HUES48 (cell line): ENCODE data around the gene LIAS.
"Not testable (repeated sequence)": the region's sequence is repeated elsewhere in the genome, so short reads cannot be mapped to it uniquely, and the experiment has no call there.

Source experiments
- H3K27ac ChIP-seq: one replicate; pipeline ENCODE4 v1.7.0; 2013; ENCODE audit warnings: low read depth, low read length, inconsistent platforms
- H3K27me3 ChIP-seq: 2 replicates; pipeline ENCODE4 v1.6.1; 2013; ENCODE audit warnings: mild to moderate bottlenecking, low read length; ENCODE audit not compliant: control insufficient read depth, insufficient read depth
- H3K36me3 ChIP-seq: 2 replicates; pipeline ENCODE4 v1.6.1; 2013; ENCODE audit warnings: low read length; ENCODE audit not compliant: control insufficient read depth, insufficient read depth
- H3K4me1 ChIP-seq: 2 replicates; pipeline ENCODE4 v1.6.1; 2013; ENCODE audit warnings: mild to moderate bottlenecking, low read length; ENCODE audit not compliant: control insufficient read depth, insufficient read depth
- H3K4me3 ChIP-seq: 2 replicates; pipeline ENCODE4 v1.5.1; 2013; ENCODE audit warnings: mild to moderate bottlenecking, low read depth, low read length
- H3K9ac ChIP-seq: 2 replicates; pipeline ENCODE4 v1.6.1; 2013; ENCODE audit warnings: mild to moderate bottlenecking, low read depth, low read length, moderate library complexity
- H3K9me3 ChIP-seq: 2 replicates; pipeline ENCODE4 v1.6.1; 2013; ENCODE audit warnings: low read length; ENCODE audit not compliant: control insufficient read depth, insufficient read depth

Gene LIAS

GRCh38 chr4:39502664-39503035 is 43.8 kb downstream of the LIAS start:
- H3K4me1 ChIP-seq, H3K9ac ChIP-seq, H3K27ac ChIP-seq, H3K9me3 ChIP-seq, H3K4me3 ChIP-seq, H3K27me3 ChIP-seq: not testable (repeated sequence)
- H3K36me3 ChIP-seq, result peaks cover 83% of the 10 kb centered on the region

GRCh38 chr4:39504538-39504937 is 45.7 kb downstream of the LIAS start:
- Histone ChIP-seq H3K9ac (no peak overlapping the region), H3K4me3 (no peak overlapping the region), H3K36me3 (peaks cover 86% of the 10 kb centered on the region), H3K9me3 (no peaks in the 10 kb centered on the region), H3K4me1 (no peaks in the 10 kb centered on the region), H3K27me3 (no peaks in the 10 kb centered on the region), H3K27ac (no peak overlapping the region)

- H3K9ac ChIP-seq, result no peak overlapping the region
- no peak overlapping the region for H3K27ac ChIP-seq
- no peaks in the 10 kb centered on the region for H3K9me3 ChIP-seq
- no peaks in the 10 kb centered on the region for H3K4me1 ChIP-seq
- peaks cover 87% of the 10 kb centered on the region for H3K36me3 ChIP-seq
- H3K27me3 ChIP-seq, result no peaks in the 10 kb centered on the region
- no peak overlapping the region for H3K4me3 ChIP-seq
Measured at GRCh38 chr4:39505581-39505980, 46.7 kb downstream of the LIAS start.

GRCh38 chr4:39510348-39510929 is 51.6 kb downstream of the LIAS start:
- Histone ChIP-seq H3K27me3 (no peaks in the 10 kb centered on the region), H3K4me3 (no peak overlapping the region), H3K27ac (no peak overlapping the region), H3K9ac (no peak overlapping the region), H3K9me3 (no peaks in the 10 kb centered on the region), H3K36me3 (peaks cover 88% of the 10 kb centered on the region), H3K4me1 (no peaks in the 10 kb centered on the region)

GRCh38 chr4:39514266-39514665 is 55.4 kb downstream of the LIAS start:
- H3K4me3 ChIP-seq, H3K4me1 ChIP-seq, H3K27me3 ChIP-seq, H3K9me3 ChIP-seq, H3K9ac ChIP-seq, H3K27ac ChIP-seq: not testable (repeated sequence)
- H3K36me3 ChIP-seq, result peaks cover 77% of the 10 kb centered on the region

GRCh38 chr4:39514888-39515401 is 56.1 kb downstream of the LIAS start:
- Histone ChIP-seq H3K27ac (no peak overlapping the region), H3K27me3 (no peaks in the 10 kb centered on the region), H3K9me3 (no peaks in the 10 kb centered on the region), H3K4me3 (no peak overlapping the region), H3K4me1 (no peaks in the 10 kb centered on the region), H3K9ac (no peak overlapping the region; the same call in 1 of the 2 replicates), H3K36me3 (peaks cover 76% of the 10 kb centered on the region)

GRCh38 chr4:39515669-39516401 is 57.0 kb downstream of the LIAS start:
- H3K4me1 ChIP-seq, H3K9ac ChIP-seq, H3K27ac ChIP-seq, H3K27me3 ChIP-seq, H3K4me3 ChIP-seq, H3K9me3 ChIP-seq: not testable (repeated sequence)
- peaks cover 72% of the 10 kb centered on the region for H3K36me3 ChIP-seq

GRCh38 chr4:39516407-39516966 is 57.6 kb downstream of the LIAS start:
- Histone ChIP-seq H3K9ac (no peak overlapping the region), H3K4me1 (no peaks in the 10 kb centered on the region), H3K4me3 (no peak overlapping the region), H3K27me3 (no peaks in the 10 kb centered on the region), H3K9me3 (no peaks in the 10 kb centered on the region), H3K36me3 (peaks cover 69% of the 10 kb centered on the region), H3K27ac (no peak overlapping the region)

GRCh38 chr4:39518484-39518883 is 59.6 kb downstream of the LIAS start:
- H3K27ac ChIP-seq, result no peak overlapping the region
- H3K36me3 ChIP-seq, result peaks cover 53% of the 10 kb centered on the region
- no peak overlapping the region for H3K9ac ChIP-seq
- H3K4me3 ChIP-seq, result no peak overlapping the region
- 0 out of 2 replicates have a peak, but pooled peaks cover 7% of the 10 kb centered on the region for H3K4me1 ChIP-seq
- no peaks in the 10 kb centered on the region for H3K27me3 ChIP-seq
- no peaks in the 10 kb centered on the region for H3K9me3 ChIP-seq

GRCh38 chr4:39521253-39521919 is 62.5 kb downstream of the LIAS start:
- Histone ChIP-seq H3K27ac (no peak overlapping the region), H3K4me3 (no peak overlapping the region), H3K36me3 (peaks cover 40% of the 10 kb centered on the region), H3K9ac (no peak overlapping the region), H3K4me1 (peaks cover 20% of the 10 kb centered on the region), H3K9me3 (no peaks in the 10 kb centered on the region), H3K27me3 (no peaks in the 10 kb centered on the region)

GRCh38 chr4:39522068-39522467 is 63.2 kb downstream of the LIAS start:
- no peak overlapping the region for H3K4me3 ChIP-seq
- H3K9me3 ChIP-seq, result no peaks in the 10 kb centered on the region
- H3K9ac ChIP-seq, result no peak overlapping the region
- H3K27me3 ChIP-seq, result no peaks in the 10 kb centered on the region
- H3K27ac ChIP-seq, result no peak overlapping the region
- peaks cover 34% of the 10 kb centered on the region for H3K36me3 ChIP-seq
- peaks cover 20% of the 10 kb centered on the region for H3K4me1 ChIP-seq
